HEK293 (cell line): ENCODE data around the gene RPUSD1.

Source experiments
- PRDM1 ChIP-seq: fragments of 450-650 bp; formaldehyde crosslinking; IDR thresholded peaks from 2 replicates; pipeline ENCODE4; 2016; ENCODE audit warnings: missing biosample characterization, missing genetic modification characterization
- ZBTB20 ChIP-seq: fragments of 450-650 bp; formaldehyde crosslinking; IDR thresholded peaks from 2 replicates; pipeline ENCODE4 v1.5.1; 2016; ENCODE audit warnings: missing biosample characterization, missing genetic modification characterization
- ZNF175 ChIP-seq: fragments of 450-650 bp; formaldehyde crosslinking; IDR thresholded peaks from 2 replicates; pipeline ENCODE4 v1.5.1; 2016; ENCODE audit warnings: missing biosample characterization, missing genetic modification characterization
- ZNF707 ChIP-seq: fragments of 450-650 bp; formaldehyde crosslinking; IDR thresholded peaks from 2 replicates; pipeline ENCODE4 v1.5.1; 2016; ENCODE audit warnings: missing biosample characterization, missing genetic modification characterization
- ZNF843 ChIP-seq: fragments of 450-650 bp; formaldehyde crosslinking; IDR thresholded peaks from 2 replicates; pipeline ENCODE4 v1.5.1; 2016; ENCODE audit warnings: missing biosample characterization, missing genetic modification characterization
- ZSCAN16 ChIP-seq: fragments of 450-650 bp; formaldehyde crosslinking; IDR thresholded peaks from 2 replicates; pipeline ENCODE4 v1.5.1; 2016; ENCODE audit warnings: missing biosample characterization, missing genetic modification characterization
- TF ChIP-seq, protein P1 (sequence below): fragments of 450-650 bp; formaldehyde crosslinking; IDR thresholded peaks from 2 replicates; pipeline ENCODE4 v1.5.1; 2016; ENCODE audit warnings: missing biosample characterization, missing genetic modification characterization

DNA sequence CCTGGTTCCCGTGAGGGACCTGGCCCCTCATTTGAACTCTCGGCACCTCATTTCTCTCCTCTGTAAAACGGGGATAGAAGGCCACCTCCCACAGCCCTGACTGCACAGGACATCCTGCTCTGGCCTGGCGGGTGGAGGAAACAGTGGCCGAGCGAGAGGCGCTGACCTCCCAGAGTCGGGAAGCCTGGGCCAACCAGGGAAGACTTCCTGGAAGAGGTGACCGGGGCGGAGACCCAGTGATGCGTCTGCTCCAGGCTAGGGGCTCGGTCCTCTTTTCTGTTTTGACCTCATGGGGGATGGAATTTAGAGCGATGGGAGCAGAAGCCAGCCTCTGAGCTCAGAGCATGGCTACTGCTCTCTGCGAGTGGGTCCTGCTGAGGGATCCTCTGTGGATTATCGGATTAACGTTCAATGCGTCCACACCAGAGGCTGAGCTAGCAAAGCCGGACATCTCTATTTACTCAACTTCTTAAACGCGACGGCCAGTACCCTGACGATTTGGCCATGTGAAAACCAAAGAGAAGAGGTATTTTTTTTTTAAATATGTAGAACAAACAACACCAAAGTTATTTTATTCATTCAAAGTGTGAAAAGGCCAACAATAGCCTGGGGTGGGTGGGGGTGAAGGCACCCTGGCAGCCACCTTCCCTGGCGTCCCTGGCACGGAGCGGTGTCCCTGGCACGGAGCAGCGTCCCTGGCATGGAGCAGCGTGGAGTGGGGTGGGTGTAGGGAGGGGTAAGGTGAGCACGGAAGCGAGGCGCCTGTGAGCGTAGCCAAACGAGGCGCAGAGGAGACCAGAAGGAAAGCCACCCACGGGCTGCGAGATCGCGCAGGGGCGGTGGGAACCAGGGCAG is 36.8 kb downstream of the RPUSD1 start:
- TF ChIP-seq, protein P1, sequence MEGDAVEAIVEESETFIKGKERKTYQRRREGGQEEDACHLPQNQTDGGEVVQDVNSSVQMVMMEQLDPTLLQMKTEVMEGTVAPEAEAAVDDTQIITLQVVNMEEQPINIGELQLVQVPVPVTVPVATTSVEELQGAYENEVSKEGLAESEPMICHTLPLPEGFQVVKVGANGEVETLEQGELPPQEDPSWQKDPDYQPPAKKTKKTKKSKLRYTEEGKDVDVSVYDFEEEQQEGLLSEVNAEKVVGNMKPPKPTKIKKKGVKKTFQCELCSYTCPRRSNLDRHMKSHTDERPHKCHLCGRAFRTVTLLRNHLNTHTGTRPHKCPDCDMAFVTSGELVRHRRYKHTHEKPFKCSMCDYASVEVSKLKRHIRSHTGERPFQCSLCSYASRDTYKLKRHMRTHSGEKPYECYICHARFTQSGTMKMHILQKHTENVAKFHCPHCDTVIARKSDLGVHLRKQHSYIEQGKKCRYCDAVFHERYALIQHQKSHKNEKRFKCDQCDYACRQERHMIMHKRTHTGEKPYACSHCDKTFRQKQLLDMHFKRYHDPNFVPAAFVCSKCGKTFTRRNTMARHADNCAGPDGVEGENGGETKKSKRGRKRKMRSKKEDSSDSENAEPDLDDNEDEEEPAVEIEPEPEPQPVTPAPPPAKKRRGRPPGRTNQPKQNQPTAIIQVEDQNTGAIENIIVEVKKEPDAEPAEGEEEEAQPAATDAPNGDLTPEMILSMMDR (tag by site-specific recombination) = no peak
- TF ChIP-seq ZNF843 (tag by site-specific recombination) (no peak), ZSCAN16 (tag by site-specific recombination) (no peak), ZBTB20 (tag by site-specific recombination) (no peak), PRDM1 (tag by site-specific recombination) (no peak), ZNF175 (tag by site-specific recombination) (no peak), ZNF707 (tag by site-specific recombination) (no peak)
